Neural cell (in vitro differentiated cells): ENCODE data around the gene BTRC.

Experiments
- EP300 ChIP-seq: fragments of 450-650 bp; conservative IDR thresholded peaks from 2 replicates; pipeline ENCODE4 v1.6.1; 2014; ENCODE audit warnings: antibody characterized with exemption, mild to moderate bottlenecking, moderate library complexity; ENCODE audit not compliant: poor library complexity, severe bottlenecking
- EZH2 ChIP-seq: fragments of 200-600, 300-800 bp; shearing (Covaris generic), sonication (generic); IDR thresholded peaks from 2 replicates; pipeline ENCODE4 v1.6.1; 2014; ENCODE audit warnings: antibody characterized with exemption, low read length, borderline replicate concordance, mild to moderate bottlenecking; ENCODE audit not compliant: insufficient read depth, poor library complexity, severe bottlenecking
- POLR2AphosphoS5 ChIP-seq: IDR thresholded peaks from 2 replicates; pipeline ENCODE4 v1.6.1; 2012
- RAD21 ChIP-seq: fragments of 450-650 bp; conservative IDR thresholded peaks from 2 replicates; pipeline ENCODE4 v1.6.1; 2014; ENCODE audit warnings: antibody characterized with exemption, mild to moderate bottlenecking, moderate library complexity
- TF ChIP-seq, protein P1 (sequence below): fragments of 450-650 bp; IDR thresholded peaks from 2 replicates; pipeline ENCODE4 v1.5.1; 2014; ENCODE audit warnings: antibody characterized with exemption, mild to moderate bottlenecking, moderate library complexity; ENCODE audit not compliant: poor library complexity, severe bottlenecking

GRCh38 chr10:101565936-101566332 is 212.0 kb downstream of the BTRC start:
- TF ChIP-seq, protein P1, sequence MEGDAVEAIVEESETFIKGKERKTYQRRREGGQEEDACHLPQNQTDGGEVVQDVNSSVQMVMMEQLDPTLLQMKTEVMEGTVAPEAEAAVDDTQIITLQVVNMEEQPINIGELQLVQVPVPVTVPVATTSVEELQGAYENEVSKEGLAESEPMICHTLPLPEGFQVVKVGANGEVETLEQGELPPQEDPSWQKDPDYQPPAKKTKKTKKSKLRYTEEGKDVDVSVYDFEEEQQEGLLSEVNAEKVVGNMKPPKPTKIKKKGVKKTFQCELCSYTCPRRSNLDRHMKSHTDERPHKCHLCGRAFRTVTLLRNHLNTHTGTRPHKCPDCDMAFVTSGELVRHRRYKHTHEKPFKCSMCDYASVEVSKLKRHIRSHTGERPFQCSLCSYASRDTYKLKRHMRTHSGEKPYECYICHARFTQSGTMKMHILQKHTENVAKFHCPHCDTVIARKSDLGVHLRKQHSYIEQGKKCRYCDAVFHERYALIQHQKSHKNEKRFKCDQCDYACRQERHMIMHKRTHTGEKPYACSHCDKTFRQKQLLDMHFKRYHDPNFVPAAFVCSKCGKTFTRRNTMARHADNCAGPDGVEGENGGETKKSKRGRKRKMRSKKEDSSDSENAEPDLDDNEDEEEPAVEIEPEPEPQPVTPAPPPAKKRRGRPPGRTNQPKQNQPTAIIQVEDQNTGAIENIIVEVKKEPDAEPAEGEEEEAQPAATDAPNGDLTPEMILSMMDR, result no peak
- no peak for TF ChIP-seq RAD21
- TF ChIP-seq EP300, result no peak
- no peak for TF ChIP-seq POLR2AphosphoS5
- no peak for TF ChIP-seq EZH2
